ENCODE data around the gene OTP.

OTP gene

GRCh38 chr5:77663090-77663863, 24.8 kb upstream of the OTP start:
- H3K14ac ChIP-seq (ENCODE audit: low read length): no peak overlapping the region
- no CpG with 5 or more reads among the region's 7 CpGs for WGBS (ENCODE audit: extremely low coverage, insufficient coverage, insufficient read length)

GRCh38 chr5:77662635-77663034, 24.1 kb upstream of the OTP start:
- Histone ChIP-seq H3K27me3 (ENCODE audit: insufficient read depth, low read length) (no peaks in the 10 kb centered on the region), H3K4me2 (ENCODE audit: low read length) (no peak overlapping the region), H3K9me3 (ENCODE audit: insufficient read depth, low read depth, low read length) (no peaks in the 10 kb centered on the region), H2AK5ac (ENCODE audit: low read length) (no peak overlapping the region), H3K4me3 (ENCODE audit: low read depth, low read length) (no peak overlapping the region), H3K18ac (ENCODE audit: low read length) (no peak overlapping the region), H4K12ac (ENCODE audit: low read depth, low read length) (no peak overlapping the region), H3K14ac (ENCODE audit: low read length) (no peak overlapping the region), H3K27ac (ENCODE audit: low read depth, low read length) (no peak overlapping the region), H3K36me3 (ENCODE audit: control insufficient read depth in 1 of 2, insufficient read depth in 2 of 2, low read length in 2 of 2) (no peaks in the 10 kb centered on the region), H2BK12ac (ENCODE audit: low read length) (no peak overlapping the region), H3K23ac (ENCODE audit: low read length) (no peak overlapping the region), H3K79me1 (ENCODE audit: low read length) (no peaks in the 10 kb centered on the region), H4K91ac (ENCODE audit: low read depth, low read length) (no peak overlapping the region), H3K4ac (ENCODE audit: low read depth, low read length) (no peak overlapping the region), H4K8ac (ENCODE audit: low read depth, low read length) (no peak overlapping the region), H2BK120ac (ENCODE audit: insufficient read depth, low read length, poor library complexity) (no peak overlapping the region), H3K79me2 (ENCODE audit: control insufficient read depth, insufficient read depth, low read length, poor library complexity) (no peaks in the 10 kb centered on the region), H3K4me1 (ENCODE audit: control insufficient read depth in 1 of 2, insufficient read depth in 2 of 2, low read length in 2 of 2) (no peaks in the 10 kb centered on the region), H2BK5ac (ENCODE audit: low read depth, low read length, poor library complexity) (no peak overlapping the region), H3K9ac (ENCODE audit: low read length) (no peak overlapping the region), H2AFZ (ENCODE audit: insufficient read depth, low read length, poor library complexity) (no peak overlapping the region)
- DNase-seq: no peak

More at GRCh38 chr5:77663090-77663863, 24.8 kb upstream of the OTP start:
- Histone ChIP-seq H3K79me1 (ENCODE audit: low read length) (no peaks in the 10 kb centered on the region), H2BK12ac (ENCODE audit: low read length) (no peak overlapping the region), H2AFZ (ENCODE audit: insufficient read depth, low read length, poor library complexity) (no peak overlapping the region), H3K9me3 (ENCODE audit: insufficient read depth, low read depth, low read length) (no peaks in the 10 kb centered on the region), H2BK120ac (ENCODE audit: insufficient read depth, low read length, poor library complexity) (no peak overlapping the region), H4K91ac (ENCODE audit: low read depth, low read length) (no peak overlapping the region), H3K23ac (ENCODE audit: low read length) (no peak overlapping the region), H3K4me2 (ENCODE audit: low read length) (no peak overlapping the region), H3K4ac (ENCODE audit: low read depth, low read length) (no peak overlapping the region), H3K18ac (ENCODE audit: low read length) (no peak overlapping the region), H3K27me3 (ENCODE audit: insufficient read depth, low read length) (no peaks in the 10 kb centered on the region), H3K4me1 (ENCODE audit: control insufficient read depth in 1 of 2, insufficient read depth in 2 of 2, low read length in 2 of 2) (no peaks in the 10 kb centered on the region), H3K4me3 (ENCODE audit: low read depth, low read length) (no peak overlapping the region), H3K79me2 (ENCODE audit: control insufficient read depth, insufficient read depth, low read length, poor library complexity) (no peaks in the 10 kb centered on the region), H4K8ac (ENCODE audit: low read depth, low read length) (no peak overlapping the region), H3K27ac (ENCODE audit: low read depth, low read length) (no peak overlapping the region), H4K12ac (ENCODE audit: low read depth, low read length) (no peak overlapping the region), H2BK5ac (ENCODE audit: low read depth, low read length, poor library complexity) (no peak overlapping the region), H3K9ac (ENCODE audit: low read length) (no peak overlapping the region), H3K36me3 (ENCODE audit: control insufficient read depth in 1 of 2, insufficient read depth in 2 of 2, low read length in 2 of 2) (no peaks in the 10 kb centered on the region), H2AK5ac (ENCODE audit: low read length) (no peak overlapping the region)
- DNase-seq: peak in 1 of 2 donors; percentile 7

- Histone ChIP-seq H3K4me2 (ENCODE audit: low read length) (no peak overlapping the region), H2BK5ac (ENCODE audit: low read depth, low read length, poor library complexity) (no peak overlapping the region), H3K4me1 (ENCODE audit: control insufficient read depth in 1 of 2, insufficient read depth in 2 of 2, low read length in 2 of 2) (no peaks in the 10 kb centered on the region), H2BK12ac (ENCODE audit: low read length) (no peak overlapping the region), H2AFZ (ENCODE audit: insufficient read depth, low read length, poor library complexity) (no peak overlapping the region), H4K12ac (ENCODE audit: low read depth, low read length) (no peak overlapping the region), H3K18ac (ENCODE audit: low read length) (no peak overlapping the region), H3K23ac (ENCODE audit: low read length) (no peak overlapping the region), H2AK5ac (ENCODE audit: low read length) (no peak overlapping the region), H3K4ac (ENCODE audit: low read depth, low read length) (no peak overlapping the region), H3K27me3 (ENCODE audit: insufficient read depth, low read length) (no peaks in the 10 kb centered on the region), H3K79me1 (ENCODE audit: low read length) (no peaks in the 10 kb centered on the region), H4K91ac (ENCODE audit: low read depth, low read length) (no peak overlapping the region), H3K14ac (ENCODE audit: low read length) (no peak overlapping the region), H3K36me3 (ENCODE audit: control insufficient read depth in 1 of 2, insufficient read depth in 2 of 2, low read length in 2 of 2) (no peaks in the 10 kb centered on the region), H3K9me3 (ENCODE audit: insufficient read depth, low read depth, low read length) (no peaks in the 10 kb centered on the region), H3K4me3 (ENCODE audit: low read depth, low read length) (no peak overlapping the region), H2BK120ac (ENCODE audit: insufficient read depth, low read length, poor library complexity) (no peak overlapping the region), H3K79me2 (ENCODE audit: control insufficient read depth, insufficient read depth, low read length, poor library complexity) (no peaks in the 10 kb centered on the region), H3K27ac (ENCODE audit: low read depth, low read length) (no peak overlapping the region), H4K8ac (ENCODE audit: low read depth, low read length) (no peak overlapping the region), H3K9ac (ENCODE audit: low read length) (no peak overlapping the region)
- no peak for DNase-seq
These were observed 20.1 kb upstream of the OTP start for GRCh38 chr5:77658662-77659061.

- no peak overlapping the region for H3K14ac ChIP-seq (ENCODE audit: low read length)
- no peaks in the 10 kb centered on the region for H3K36me3 ChIP-seq (ENCODE audit: control insufficient read depth in 1 of 2, insufficient read depth in 2 of 2, low read length in 2 of 2)
- H4K12ac ChIP-seq (ENCODE audit: low read depth, low read length): no peak overlapping the region
- H2BK120ac ChIP-seq (ENCODE audit: insufficient read depth, low read length, poor library complexity): no peak overlapping the region
- H3K27me3 ChIP-seq (ENCODE audit: insufficient read depth, low read length): peaks cover 7% of the 10 kb centered on the region
- H2AFZ ChIP-seq (ENCODE audit: insufficient read depth, low read length, poor library complexity): no peak overlapping the region
- no CpG with 5 or more reads among the region's 2 CpGs for WGBS (ENCODE audit: extremely low coverage, insufficient coverage, insufficient read length)
- no peaks in the 10 kb centered on the region for H3K79me2 ChIP-seq (ENCODE audit: control insufficient read depth, insufficient read depth, low read length, poor library complexity)
- no peak for DNase-seq
- H3K9me3 ChIP-seq (ENCODE audit: insufficient read depth, low read depth, low read length): peaks cover 1% of the 10 kb centered on the region
- no peak overlapping the region for H2BK5ac ChIP-seq (ENCODE audit: low read depth, low read length, poor library complexity)
- H3K4me3 ChIP-seq (ENCODE audit: low read depth, low read length): no peak overlapping the region
- no peak overlapping the region for H3K4me2 ChIP-seq (ENCODE audit: low read length)
- no peak overlapping the region for H3K23ac ChIP-seq (ENCODE audit: low read length)
- H3K18ac ChIP-seq (ENCODE audit: low read length): no peak overlapping the region
- no peak overlapping the region for H3K9ac ChIP-seq (ENCODE audit: low read length)
- H3K4me1 ChIP-seq (ENCODE audit: control insufficient read depth in 1 of 2, insufficient read depth in 2 of 2, low read length in 2 of 2): no peaks in the 10 kb centered on the region
- no peak overlapping the region for H4K91ac ChIP-seq (ENCODE audit: low read depth, low read length)
- H2BK12ac ChIP-seq (ENCODE audit: low read length): no peak overlapping the region
- no peak overlapping the region for H3K27ac ChIP-seq (ENCODE audit: low read depth, low read length)
- no peak overlapping the region for H3K4ac ChIP-seq (ENCODE audit: low read depth, low read length)
- H4K8ac ChIP-seq (ENCODE audit: low read depth, low read length): no peak overlapping the region
- no peaks in the 10 kb centered on the region for H3K79me1 ChIP-seq (ENCODE audit: low read length)
- no peak overlapping the region for H2AK5ac ChIP-seq (ENCODE audit: low read length)
These were observed 12.8 kb upstream of the OTP start for GRCh38 chr5:77651343-77651742.

Data from trophoblast cell (in vitro differentiated cells and primary cell).